Panc1 (cell line): ENCODE measurements around the gene VPS13A. TPM values are rescaled to one million over a fixed set of nuclear protein-coding genes. Genes with fewer than 3 reads are reported as not detected.

Experiments used
- ATAC-seq: fragments of 200-7000 bp; cut with Tn5 transposase; 2 replicates; pipeline ENCODE4 v1.9.1; 2020; ENCODE audit warnings: mild to moderate bottlenecking, moderate library complexity
- BruUV-seq: library from RNA; stranded (reverse); fragments of 400-500 nt; replicated peaks from 2 replicates; lab custom pipeline; 2021; lab: Mats Ljungman, UMichigan
- CTCF ChIA-PET: fragments of 300-600 bp; sonication (Branson Sonifier 250); formaldehyde crosslinking; loops from one replicate; lab custom pipeline; 2022; ENCODE audit warnings: antibody characterized with exemption; lab: Charles Lee
- POLR2A ChIA-PET: fragments of 300-600 bp; sonication (Branson Sonifier 250); formaldehyde crosslinking; loops from one replicate; lab custom pipeline; 2022; ENCODE audit warnings: antibody characterized with exemption; lab: Charles Lee
- DNase-seq: peaks from one replicate; pipeline ENCODE4 v3.0.0-alpha.2; 2010; ENCODE audit warnings: low read depth, low spot score
- H3K27ac ChIP-seq: 2 replicates; pipeline ENCODE4 v1.5.1; 2011; ENCODE audit warnings: mild to moderate bottlenecking, low read length, inconsistent platforms
- H3K27me3 ChIP-seq: fragments of 200-500 bp; sonication (Bioruptor generic); 2 replicates; pipeline ENCODE4 v1.6.0; 2014; ENCODE audit warnings: low read length, inconsistent platforms; ENCODE audit not compliant: control insufficient read depth, insufficient read depth
- H3K36me3 ChIP-seq: fragments of 200-500 bp; sonication (Bioruptor generic); 2 replicates; pipeline ENCODE4 v1.5.1; 2014; ENCODE audit warnings: inconsistent platforms, mild to moderate bottlenecking, low read length, moderate library complexity; ENCODE audit not compliant: control insufficient read depth, insufficient read depth
- H3K4me1 ChIP-seq: 2 replicates; pipeline ENCODE4 v1.5.1; 2011; ENCODE audit warnings: inconsistent platforms, mild to moderate bottlenecking, low read length, moderate library complexity; ENCODE audit not compliant: control insufficient read depth, insufficient read depth
- H3K4me3 ChIP-seq, 2 experiments: 2 replicates each; pipeline ENCODE4 v1.5.1; 2011 to 2012; ENCODE audit warnings: low read depth in 2 of 2, low read length in 2 of 2, mild to moderate bottlenecking in 2 of 2, inconsistent platforms in 1 of 2, moderate library complexity in 1 of 2
- H3K9me3 ChIP-seq: fragments of 200-500 bp; sonication (Bioruptor generic); 2 replicates; pipeline ENCODE4 v1.5.1; 2014; ENCODE audit warnings: low read depth, mild to moderate bottlenecking, inconsistent platforms, low read length, moderate library complexity; ENCODE audit not compliant: control insufficient read depth, insufficient read depth
- POLR2AphosphoS5 ChIP-seq: IDR thresholded peaks from 2 replicates; pipeline ENCODE4 v1.6.1; 2012; ENCODE audit warnings: mild to moderate bottlenecking, low read depth, low read length, moderate library complexity
- SIN3A ChIP-seq: IDR thresholded peaks from 2 replicates; pipeline ENCODE4 v1.6.1; 2012; ENCODE audit warnings: low read depth, mild to moderate bottlenecking, low read length, moderate library complexity, borderline replicate concordance; ENCODE audit not compliant: insufficient read depth
- TCF7L2 ChIP-seq: IDR thresholded peaks from 2 replicates; pipeline ENCODE4 v1.6.1; 2011; ENCODE audit warnings: mild to moderate bottlenecking, low read depth, low read length, inconsistent platforms
- in situ Hi-C: cut with HindIII; loops from 2 replicates; pipeline ENCODE4 v1.10.0; 2016; ENCODE audit warnings: low sequenced_read_pairs, low pct_unique_long_range_greater_than_20kb
- intact Hi-C: fragments of 100-400 bp; cut with micrococcal nuclease; formaldehyde crosslinking; loops from one replicate; pipeline ENCODE4 v1.10.0; 2022; ENCODE audit not compliant: unreplicated experiment
- total RNA-seq: library from RNA; stranded (reverse); gene quantifications from one replicate; pipeline ENCODE4 v1.2.1, GENCODE V29; 2021; ENCODE audit not compliant: unreplicated experiment
- TF ChIP-seq, protein P1 (sequence below): fragments of 450-650 bp; IDR thresholded peaks from 2 replicates; pipeline ENCODE4 v1.5.1; 2017; ENCODE audit warnings: mild to moderate bottlenecking
- TF ChIP-seq, protein P2 (sequence below), 2 experiments: IDR thresholded peaks; 2 replicates each; pipeline ENCODE4 v1.6.1; 2011 to 2012; ENCODE audit warnings: low read depth in 2 of 2, control low read depth in 1 of 2, low read length in 1 of 2, mild to moderate bottlenecking in 1 of 2, moderate library complexity in 1 of 2; ENCODE audit not compliant: insufficient read depth in 1 of 2

Gene VPS13A
- total RNA-seq, 1 experiment from 2014 or later: 26.1 TPM

DNA sequence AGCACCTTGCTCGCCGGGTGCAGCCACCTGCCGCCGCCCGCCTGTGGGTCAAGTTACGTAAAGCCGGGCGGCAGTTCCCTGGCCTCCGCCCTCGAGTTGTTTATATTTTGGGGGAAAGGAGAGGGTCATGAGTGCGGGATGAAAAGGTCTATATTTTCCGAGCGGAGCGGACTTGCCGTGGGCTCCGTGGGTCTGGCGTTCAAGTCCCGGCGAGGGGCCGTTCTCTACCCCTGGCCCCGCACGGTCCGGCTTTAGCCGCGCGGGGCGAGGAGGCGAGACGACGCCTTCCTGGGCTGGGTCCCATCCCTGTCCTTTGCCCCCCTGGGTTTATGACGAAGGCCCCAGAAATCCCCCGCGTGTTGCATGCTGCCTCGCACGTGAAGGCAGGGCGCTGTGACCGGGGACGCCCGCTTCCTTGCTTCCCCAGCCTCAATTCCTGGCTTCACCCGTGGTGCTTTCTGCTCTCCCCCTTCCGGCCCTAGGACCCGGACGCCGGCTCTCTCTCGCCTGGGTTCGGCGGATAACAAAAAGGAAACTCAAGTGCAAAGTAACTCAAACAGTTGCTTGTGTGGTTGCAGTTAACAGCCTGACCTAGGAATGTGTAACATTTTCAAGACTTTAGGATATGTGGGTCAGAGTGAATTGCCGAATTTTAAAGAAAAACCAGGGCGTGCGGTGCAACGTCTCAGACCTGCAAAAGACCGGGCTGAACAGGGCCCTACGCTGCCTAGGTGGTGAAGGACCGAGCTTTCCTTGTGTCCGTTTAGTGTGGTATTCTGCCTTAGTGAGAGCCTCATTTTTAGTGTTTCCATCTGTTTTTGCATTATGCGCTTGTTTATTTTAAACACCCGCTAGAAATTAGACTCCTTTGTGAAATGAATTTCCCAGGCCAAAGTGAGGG lies 810 bp downstream of the VPS13A start:
- CTCF ChIA-PET: no interaction called here
- no TSS peak for BruUV-seq
- peak overlapping the region; percentile 80 for H3K27ac ChIP-seq

DNA sequence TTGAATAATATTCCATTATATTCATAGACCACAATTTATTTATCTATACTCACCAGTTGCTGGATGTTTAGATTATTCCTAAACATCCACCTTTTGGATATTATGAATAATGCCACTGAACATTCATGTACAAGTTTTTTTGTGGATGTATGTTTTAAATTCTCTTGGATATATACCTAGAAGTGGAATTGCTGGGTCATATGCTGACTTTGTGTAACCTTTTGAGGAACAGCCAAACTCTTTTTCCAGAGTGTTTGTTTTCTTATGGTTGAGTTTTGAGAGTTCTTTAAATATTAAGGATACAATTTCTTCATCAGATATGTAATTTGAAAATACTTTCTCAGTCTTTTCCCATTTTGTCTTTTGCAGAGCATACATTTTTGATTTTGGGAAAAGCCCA lies 2.7 kb downstream of the VPS13A start:
- TF ChIP-seq, protein P1, sequence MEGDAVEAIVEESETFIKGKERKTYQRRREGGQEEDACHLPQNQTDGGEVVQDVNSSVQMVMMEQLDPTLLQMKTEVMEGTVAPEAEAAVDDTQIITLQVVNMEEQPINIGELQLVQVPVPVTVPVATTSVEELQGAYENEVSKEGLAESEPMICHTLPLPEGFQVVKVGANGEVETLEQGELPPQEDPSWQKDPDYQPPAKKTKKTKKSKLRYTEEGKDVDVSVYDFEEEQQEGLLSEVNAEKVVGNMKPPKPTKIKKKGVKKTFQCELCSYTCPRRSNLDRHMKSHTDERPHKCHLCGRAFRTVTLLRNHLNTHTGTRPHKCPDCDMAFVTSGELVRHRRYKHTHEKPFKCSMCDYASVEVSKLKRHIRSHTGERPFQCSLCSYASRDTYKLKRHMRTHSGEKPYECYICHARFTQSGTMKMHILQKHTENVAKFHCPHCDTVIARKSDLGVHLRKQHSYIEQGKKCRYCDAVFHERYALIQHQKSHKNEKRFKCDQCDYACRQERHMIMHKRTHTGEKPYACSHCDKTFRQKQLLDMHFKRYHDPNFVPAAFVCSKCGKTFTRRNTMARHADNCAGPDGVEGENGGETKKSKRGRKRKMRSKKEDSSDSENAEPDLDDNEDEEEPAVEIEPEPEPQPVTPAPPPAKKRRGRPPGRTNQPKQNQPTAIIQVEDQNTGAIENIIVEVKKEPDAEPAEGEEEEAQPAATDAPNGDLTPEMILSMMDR: no peak
- TF ChIP-seq POLR2AphosphoS5 (no peak), SIN3A (no peak), TCF7L2 (no peak)
- TF ChIP-seq, protein P2, sequence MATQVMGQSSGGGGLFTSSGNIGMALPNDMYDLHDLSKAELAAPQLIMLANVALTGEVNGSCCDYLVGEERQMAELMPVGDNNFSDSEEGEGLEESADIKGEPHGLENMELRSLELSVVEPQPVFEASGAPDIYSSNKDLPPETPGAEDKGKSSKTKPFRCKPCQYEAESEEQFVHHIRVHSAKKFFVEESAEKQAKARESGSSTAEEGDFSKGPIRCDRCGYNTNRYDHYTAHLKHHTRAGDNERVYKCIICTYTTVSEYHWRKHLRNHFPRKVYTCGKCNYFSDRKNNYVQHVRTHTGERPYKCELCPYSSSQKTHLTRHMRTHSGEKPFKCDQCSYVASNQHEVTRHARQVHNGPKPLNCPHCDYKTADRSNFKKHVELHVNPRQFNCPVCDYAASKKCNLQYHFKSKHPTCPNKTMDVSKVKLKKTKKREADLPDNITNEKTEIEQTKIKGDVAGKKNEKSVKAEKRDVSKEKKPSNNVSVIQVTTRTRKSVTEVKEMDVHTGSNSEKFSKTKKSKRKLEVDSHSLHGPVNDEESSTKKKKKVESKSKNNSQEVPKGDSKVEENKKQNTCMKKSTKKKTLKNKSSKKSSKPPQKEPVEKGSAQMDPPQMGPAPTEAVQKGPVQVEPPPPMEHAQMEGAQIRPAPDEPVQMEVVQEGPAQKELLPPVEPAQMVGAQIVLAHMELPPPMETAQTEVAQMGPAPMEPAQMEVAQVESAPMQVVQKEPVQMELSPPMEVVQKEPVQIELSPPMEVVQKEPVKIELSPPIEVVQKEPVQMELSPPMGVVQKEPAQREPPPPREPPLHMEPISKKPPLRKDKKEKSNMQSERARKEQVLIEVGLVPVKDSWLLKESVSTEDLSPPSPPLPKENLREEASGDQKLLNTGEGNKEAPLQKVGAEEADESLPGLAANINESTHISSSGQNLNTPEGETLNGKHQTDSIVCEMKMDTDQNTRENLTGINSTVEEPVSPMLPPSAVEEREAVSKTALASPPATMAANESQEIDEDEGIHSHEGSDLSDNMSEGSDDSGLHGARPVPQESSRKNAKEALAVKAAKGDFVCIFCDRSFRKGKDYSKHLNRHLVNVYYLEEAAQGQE (IDR thresholded peaks at IDR 0.05; ENCODE audit: insufficient read depth in 1 of 2, low read depth in 2 of 2, low read length in 1 of 2): no peak
- DNase-seq (no peak), ATAC-seq (no peak)
- H3K4me1 ChIP-seq: no peaks in the 10 kb centered on the region; the same call in 1 of the 2 replicates
- in situ Hi-C loops: no loop called here
- BruUV-seq: no TSS peak
- no peak overlapping the region for H3K4me3 ChIP-seq
- ChIA-PET POLR2A (no interaction called here), CTCF (no interaction called here)
- no peaks in the 10 kb centered on the region for H3K27me3 ChIP-seq
- no peaks in the 10 kb centered on the region for H3K9me3 ChIP-seq
- intact Hi-C loops: no loop called here
- peaks cover 3% of the 10 kb centered on the region; the same call in 1 of the 2 replicates for H3K36me3 ChIP-seq
- no peak overlapping the region for H3K27ac ChIP-seq

More for the DNA sequence above, 810 bp downstream of the VPS13A start:
- DNase-seq (no peak), ATAC-seq (peak; percentile 47)
- H3K9me3 ChIP-seq: no peaks in the 10 kb centered on the region
- H3K4me3 ChIP-seq: peak overlapping the region; percentile 79 to 80
- peaks cover 3% of the 10 kb centered on the region; the same call in 1 of the 2 replicates for H3K36me3 ChIP-seq
- H3K27me3 ChIP-seq: no peaks in the 10 kb centered on the region
- no peaks in the 10 kb centered on the region; the same call in 1 of the 2 replicates for H3K4me1 ChIP-seq
- no peak for TF ChIP-seq TCF7L2
- TF ChIP-seq, protein P1: no peak
- no peak for TF ChIP-seq POLR2AphosphoS5
- TF ChIP-seq, protein P2 (IDR thresholded peaks at IDR 0.05; ENCODE audit: insufficient read depth in 1 of 2, low read depth in 2 of 2, low read length in 1 of 2): no peak
- no peak for TF ChIP-seq SIN3A
- intact Hi-C loops: no loop called here
- in situ Hi-C loops: no loop called here
- POLR2A ChIA-PET: no interaction called here
